Measurements from ENCODE around the gene IFI27L1. TPM values are rescaled to one million over a fixed set of nuclear protein-coding genes. Genes with fewer than 3 reads are reported as not detected.

The IFI27L1 gene
- total and polyA plus RNA-seq, 7 donors = 6.5 to 15.0 (median 10.4) TPM

DNA sequence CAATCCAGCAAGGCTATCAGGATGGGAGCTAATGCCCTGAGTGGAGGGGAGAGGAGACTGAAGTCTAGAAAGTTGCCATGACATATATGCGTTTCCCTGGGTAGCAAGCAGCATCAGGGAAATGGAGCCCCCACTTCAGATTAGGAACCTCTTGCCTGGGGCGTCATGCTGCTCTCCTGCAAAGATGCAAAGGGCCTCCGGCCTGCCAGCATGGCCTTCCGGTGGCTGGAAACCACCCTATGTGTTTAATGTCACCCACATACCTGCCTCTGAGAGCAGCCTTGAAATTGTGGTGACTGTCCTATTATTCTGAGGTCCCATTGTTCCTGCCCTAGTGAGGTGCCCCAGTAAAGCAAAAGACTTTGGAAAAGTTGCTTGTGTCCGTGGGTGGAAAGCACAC lies 58.3 kb downstream of the IFI27L1 start:
- no peaks in the 10 kb centered on the region for H3K27me3 ChIP-seq (ENCODE audit: insufficient read depth in 3 of 3, low read length in 2 of 3)
- intact Hi-C loops (cut with DNase I) = loop anchor here (5.0 to 10.0 kb wide), 4 partner anchors 38 to 345 kb away; partner anchors contain the start of genes DDX24 (in 1 of the 2) and IFI27L1 (in 1 of the 2)
- no peak overlapping the region for H3K27ac ChIP-seq
- TF ChIP-seq, protein P1, sequence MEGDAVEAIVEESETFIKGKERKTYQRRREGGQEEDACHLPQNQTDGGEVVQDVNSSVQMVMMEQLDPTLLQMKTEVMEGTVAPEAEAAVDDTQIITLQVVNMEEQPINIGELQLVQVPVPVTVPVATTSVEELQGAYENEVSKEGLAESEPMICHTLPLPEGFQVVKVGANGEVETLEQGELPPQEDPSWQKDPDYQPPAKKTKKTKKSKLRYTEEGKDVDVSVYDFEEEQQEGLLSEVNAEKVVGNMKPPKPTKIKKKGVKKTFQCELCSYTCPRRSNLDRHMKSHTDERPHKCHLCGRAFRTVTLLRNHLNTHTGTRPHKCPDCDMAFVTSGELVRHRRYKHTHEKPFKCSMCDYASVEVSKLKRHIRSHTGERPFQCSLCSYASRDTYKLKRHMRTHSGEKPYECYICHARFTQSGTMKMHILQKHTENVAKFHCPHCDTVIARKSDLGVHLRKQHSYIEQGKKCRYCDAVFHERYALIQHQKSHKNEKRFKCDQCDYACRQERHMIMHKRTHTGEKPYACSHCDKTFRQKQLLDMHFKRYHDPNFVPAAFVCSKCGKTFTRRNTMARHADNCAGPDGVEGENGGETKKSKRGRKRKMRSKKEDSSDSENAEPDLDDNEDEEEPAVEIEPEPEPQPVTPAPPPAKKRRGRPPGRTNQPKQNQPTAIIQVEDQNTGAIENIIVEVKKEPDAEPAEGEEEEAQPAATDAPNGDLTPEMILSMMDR (IDR thresholded peaks at IDR 0.05) = no peak
- H3K36me3 ChIP-seq (ENCODE audit: insufficient read depth in 1 of 2, low read depth in 1 of 2) = no peaks in the 10 kb centered on the region
- WGBS, 3 donors = 86 to 92% (median 87%) methylated on average over 5 of the region's 5 CpGs
- H3K4me3 ChIP-seq = no peak overlapping the region
- H3K9me3 ChIP-seq = no peaks in the 10 kb centered on the region
- DNase-seq = no peak
- no peak for ATAC-seq
- no peaks in the 10 kb centered on the region for H3K4me1 ChIP-seq

DNA sequence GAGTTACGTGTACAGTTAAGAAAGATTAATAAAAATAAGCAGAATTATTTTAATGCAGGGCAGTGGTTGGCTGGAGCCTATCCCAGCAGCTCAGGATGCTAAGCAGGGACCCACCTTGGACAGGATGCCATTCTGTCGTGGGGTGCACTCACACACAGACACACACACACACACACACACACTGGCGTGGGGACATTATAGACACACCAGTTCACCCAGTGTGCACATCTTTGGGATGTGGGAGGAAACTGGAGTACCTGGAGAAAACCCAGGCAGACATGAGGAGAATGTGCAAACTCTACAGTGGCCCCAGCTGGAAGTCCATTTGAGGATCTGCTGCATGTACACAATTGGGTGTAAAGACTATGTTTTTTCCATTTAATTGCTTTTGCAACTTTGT lies 61.1 kb downstream of the IFI27L1 start:
- DNase-seq (no peak), ATAC-seq (no peak)
- Histone ChIP-seq H3K27ac (no peak overlapping the region), H3K4me1 (no peaks in the 10 kb centered on the region), H3K9me3 (no peaks in the 10 kb centered on the region), H3K4me3 (no peak overlapping the region), H3K27me3 (ENCODE audit: insufficient read depth in 3 of 3, low read length in 2 of 3) (no peaks in the 10 kb centered on the region), H3K36me3 (ENCODE audit: insufficient read depth in 1 of 2, low read depth in 1 of 2) (no peaks in the 10 kb centered on the region)
- TF ChIP-seq, protein P1 (IDR thresholded peaks at IDR 0.05) = no peak
- intact Hi-C loops (cut with DNase I) = loop anchor here in 1 of 2 donors (10.0 kb wide), 1 partner anchor 207 kb away; no protein-coding TSS in a partner anchor
- 70 to 72% (median 71%) methylated on average over 3 of the region's 3 CpGs for WGBS, 3 donors

DNA sequence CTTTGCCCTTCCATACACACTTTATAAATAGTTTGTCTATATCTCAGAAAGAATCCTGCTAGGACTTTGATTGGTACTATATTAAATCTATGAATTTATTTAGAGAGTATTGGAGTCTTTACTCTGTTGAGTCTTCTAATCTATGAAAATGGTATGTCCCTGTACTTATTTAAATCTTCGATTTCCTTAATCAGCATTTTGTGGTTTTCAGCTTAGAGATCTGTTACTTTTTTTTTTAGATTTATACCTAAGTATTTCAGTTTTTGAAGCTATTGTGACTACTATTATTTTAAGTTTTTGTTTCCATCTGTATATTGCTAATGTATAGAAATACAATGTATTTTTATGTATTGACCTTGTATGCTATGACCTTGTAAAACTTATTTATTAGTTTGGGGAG lies 61.7 kb downstream of the IFI27L1 start:
- TF ChIP-seq, protein P1 (IDR thresholded peaks at IDR 0.05) = no peak
- intact Hi-C loops (cut with DNase I) = loop anchor here in 1 of 2 donors (10.0 kb wide), 1 partner anchor 208 kb away; no protein-coding TSS in a partner anchor
- WGBS, 3 donors = 88 to 95% (median 91%) methylated on average over 1 of the region's 1 CpG
- Histone ChIP-seq H3K4me3 (no peak overlapping the region), H3K27me3 (ENCODE audit: insufficient read depth in 3 of 3, low read length in 2 of 3) (no peaks in the 10 kb centered on the region), H3K27ac (no peak overlapping the region), H3K9me3 (no peaks in the 10 kb centered on the region), H3K36me3 (ENCODE audit: insufficient read depth in 1 of 2, low read depth in 1 of 2) (no peaks in the 10 kb centered on the region), H3K4me1 (no peaks in the 10 kb centered on the region)
- DNase-seq (no peak), ATAC-seq (no peak)

DNA sequence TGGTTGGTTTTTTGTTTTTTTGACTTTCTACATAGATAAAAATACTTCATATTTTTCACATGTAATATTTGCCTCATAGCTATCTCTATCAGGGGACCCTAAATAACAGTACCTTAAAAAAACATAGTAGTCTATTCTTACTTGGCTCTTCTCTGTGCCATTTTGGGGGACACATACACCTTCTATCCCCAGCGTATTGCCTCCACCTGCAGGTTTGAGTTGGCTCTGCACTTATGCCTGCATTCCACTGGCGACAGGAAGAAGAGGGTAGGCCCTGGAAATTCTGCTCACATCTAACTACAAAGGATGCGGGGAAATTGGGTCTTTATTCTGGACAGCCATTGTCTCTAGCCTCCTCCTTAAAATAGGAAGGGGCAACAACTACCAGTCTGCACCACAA lies 62.1 kb downstream of the IFI27L1 start:
- no peak for ATAC-seq

More for the DNA sequence above, 62.1 kb downstream of the IFI27L1 start:
- H3K9me3 ChIP-seq = no peaks in the 10 kb centered on the region
- 76 to 78% (median 76%) methylated on average over 3 of the region's 3 CpGs for WGBS, 3 donors
- no peaks in the 10 kb centered on the region for H3K4me1 ChIP-seq
- H3K27me3 ChIP-seq (ENCODE audit: insufficient read depth in 3 of 3, low read length in 2 of 3) = no peaks in the 10 kb centered on the region
- intact Hi-C loops (cut with DNase I) = loop anchor here in 1 of 2 donors (10.0 kb wide), 1 partner anchor 208 kb away; no protein-coding TSS in a partner anchor
- no peaks in the 10 kb centered on the region for H3K36me3 ChIP-seq (ENCODE audit: insufficient read depth in 1 of 2, low read depth in 1 of 2)
- H3K27ac ChIP-seq = no peak overlapping the region
- TF ChIP-seq, protein P1 (IDR thresholded peaks at IDR 0.05) = peak; percentile 16
- DNase-seq = no peak
- no peak overlapping the region for H3K4me3 ChIP-seq

Measured in psoas muscle (tissue), 8 donors.